HepG2 (cell line): ENCODE results near the gene TREH. TPM values are rescaled to one million over a fixed set of nuclear protein-coding genes. Genes with fewer than 3 reads are reported as not detected.

Experiments used
- CTCF ChIP-seq: sonication (generic); formaldehyde crosslinking; IDR thresholded peaks from 2 replicates; pipeline ENCODE4 v1.5.0; 2020; ENCODE audit warnings: mild to moderate bottlenecking, missing genetic modification reagents, moderate library complexity
- EHMT2 ChIP-seq: fragments of 200-600 bp; sonication (generic); IDR thresholded peaks from 2 replicates; pipeline ENCODE4 v1.7.0; 2017; ENCODE audit warnings: antibody characterized with exemption, low read depth, low read length, borderline replicate concordance
- HMG20A ChIP-seq: IDR thresholded peaks from 2 replicates; pipeline ENCODE4 v1.6.1; 2016; ENCODE audit warnings: borderline replicate concordance
- HNRNPK ChIP-seq: fragments of 200-400 bp; formaldehyde crosslinking; IDR thresholded peaks from 2 replicates; pipeline ENCODE4 v1.6.1; 2018; ENCODE audit warnings: low read length, low read depth, moderate library complexity, mild to moderate bottlenecking; ENCODE audit not compliant: poor library complexity, severe bottlenecking
- IRF9 ChIP-seq: sonication (generic); formaldehyde crosslinking; IDR thresholded peaks from 2 replicates; pipeline ENCODE4 v1.8.0; 2022; ENCODE audit warnings: missing genetic modification reagents, mild to moderate bottlenecking, borderline replicate concordance
- KDM6A ChIP-seq: IDR thresholded peaks from 2 replicates; pipeline ENCODE4 v1.6.1; 2016; ENCODE audit warnings: low read depth
- KLF15 ChIP-seq: sonication (generic); formaldehyde crosslinking; IDR thresholded peaks from 2 replicates; pipeline ENCODE4 v1.8.1; 2023; ENCODE audit warnings: borderline replicate concordance, mild to moderate bottlenecking, inconsistent platforms, missing genetic modification reagents, mixed read lengths
- KMT2B ChIP-seq: IDR thresholded peaks from 2 replicates; pipeline ENCODE4 v1.6.1; 2016; ENCODE audit warnings: missing genetic modification reagents, missing compliant biosample characterization
- NFKB2 ChIP-seq: sonication (generic); formaldehyde crosslinking; IDR thresholded peaks from 2 replicates; pipeline ENCODE4 v1.4.0; 2020; ENCODE audit warnings: missing genetic modification reagents, borderline replicate concordance
- PCBP1 ChIP-seq: fragments of 200-400 bp; formaldehyde crosslinking; IDR thresholded peaks from 2 replicates; pipeline ENCODE4 v1.6.1; 2017; ENCODE audit warnings: mild to moderate bottlenecking, low read depth, low read length, borderline replicate concordance
- PLRG1 ChIP-seq: fragments of 450-650 bp; conservative IDR thresholded peaks from 2 replicates; pipeline ENCODE4 v1.6.1; 2016
- REXO4 ChIP-seq: sonication (generic); formaldehyde crosslinking; IDR thresholded peaks from 2 replicates; pipeline ENCODE4 v1.8.0; 2022; ENCODE audit warnings: missing genetic modification reagents, mild to moderate bottlenecking, borderline replicate concordance
- RFX3 ChIP-seq: IDR thresholded peaks from 2 replicates; pipeline ENCODE4 v1.6.1; 2016; ENCODE audit warnings: missing biosample characterization, missing genetic modification reagents
- RFX5 ChIP-seq: IDR thresholded peaks from 2 replicates; pipeline ENCODE4 v1.6.1; 2011; ENCODE audit warnings: low read depth, low read length, improper control_type of control experiment
- SP4 ChIP-seq: sonication (generic); formaldehyde crosslinking; IDR thresholded peaks from 2 replicates; pipeline ENCODE4 v1.8.1; 2023; ENCODE audit warnings: mild to moderate bottlenecking, missing genetic modification reagents
- TARDBP ChIP-seq: sonication (generic); formaldehyde crosslinking; IDR thresholded peaks from 2 replicates; pipeline ENCODE4 v1.8.0; 2022; ENCODE audit warnings: mild to moderate bottlenecking, missing genetic modification reagents
- TRAFD1 ChIP-seq: sonication (generic); formaldehyde crosslinking; IDR thresholded peaks from 2 replicates; pipeline ENCODE4 v1.5.1; 2020; ENCODE audit warnings: missing genetic modification reagents, mild to moderate bottlenecking, borderline replicate concordance
- ZBTB46 ChIP-seq: sonication (generic); formaldehyde crosslinking; IDR thresholded peaks from 2 replicates; pipeline ENCODE4 v1.4.0; 2020; ENCODE audit warnings: mild to moderate bottlenecking, missing genetic modification reagents, borderline replicate concordance
- ZNF292 ChIP-seq: sonication (generic); formaldehyde crosslinking; IDR thresholded peaks from 2 replicates; pipeline ENCODE4 v1.8.1; 2022; ENCODE audit warnings: mild to moderate bottlenecking, low read depth, missing genetic modification reagents, borderline replicate concordance
- ZNF713 ChIP-seq: sonication (generic); formaldehyde crosslinking; IDR thresholded peaks from 2 replicates; pipeline ENCODE4 v1.4.0; 2020; ENCODE audit warnings: mild to moderate bottlenecking, missing genetic modification reagents
- ZNF724P ChIP-seq: sonication (generic); formaldehyde crosslinking; IDR thresholded peaks from 2 replicates; pipeline ENCODE4 v1.8.0; 2022; ENCODE audit warnings: missing genetic modification reagents, borderline replicate concordance
- ZSCAN31 ChIP-seq: sonication (generic); formaldehyde crosslinking; IDR thresholded peaks from 2 replicates; pipeline ENCODE4 v1.5.0; 2020; ENCODE audit warnings: low read depth, mild to moderate bottlenecking, missing genetic modification reagents
- polyA plus RNA-seq, 8 experiments: library from polyadenylated mRNA; depleted of rRNA in 3 of 8; stranded (reverse) in 7 of 8; unstranded in 1 of 8; fragments of >200 nt; fragmentation: Illumina TruSeq in 4 of 8; extraction: Trizol in 4 of 8; gene quantifications; 2 replicates each; pipeline versions ENCODE4 v1.2.1 to v1.2.3, GENCODE V29; 2011 to 2016; ENCODE audit warnings: low read depth in 4 of 8, missing spikeins in 1 of 8, mixed read lengths in 1 of 8; ENCODE audit not compliant: insufficient read depth in 1 of 8
- total RNA-seq, 5 experiments: library from RNA; depleted of rRNA; stranded (reverse); fragments of >200 nt; fragmentation: Illumina TruSeq; extraction: Trizol; gene quantifications; 2 replicates each; pipeline ENCODE4 v1.2.3, GENCODE V29; 2016; ENCODE audit warnings: low read depth in 1 of 5

Gene TREH
- total and polyA plus RNA-seq, 2 of the 13 experiments (the other 11 are each of a cell fraction or from before 2014, with no cell fraction given): 0.53 to 0.86 TPM

GRCh38 chr11:118689852-118690552 lies 10.6 kb upstream of the TREH start (continued):
- TF ChIP-seq REXO4 (CRISPR knock-in tag) (peak; percentile 44; the same call in 1 of the 2 replicates), TRAFD1 (CRISPR knock-in tag) (no peak), ZSCAN31 (CRISPR knock-in tag) (peak; percentile 51; the same call in 1 of the 2 replicates), ZNF292 (CRISPR knock-in tag) (0 out of 2 replicates have a peak, but pooled peaks have one; percentile 38), PLRG1 (no peak), PCBP1 (no peak), IRF9 (CRISPR knock-in tag) (0 out of 2 replicates have a peak, but pooled peaks have one; percentile 36), ZNF724P (no peak), ZBTB46 (CRISPR knock-in tag) (no peak), KDM6A (CRISPR knock-in tag) (no peak), NFKB2 (CRISPR knock-in tag) (no peak), KMT2B (no peak), RFX5 (0 out of 2 replicates have a peak, but pooled peaks have one; percentile 9), ZNF713 (0 out of 2 replicates have a peak, but pooled peaks have one; percentile 82), RFX3 (CRISPR knock-in tag) (no peak), KLF15 (no peak; the same call in 1 of the 2 replicates), EHMT2 (no peak), CTCF (CRISPR knock-in tag) (peak; percentile 92), HNRNPK (no peak), TARDBP (CRISPR knock-in tag) (peak; percentile 85), HMG20A (CRISPR knock-in tag) (no peak; the same call in 1 of the 2 replicates), SP4 (CRISPR knock-in tag) (peak; percentile 64)
